Endodermal cell (in vitro differentiated cells): Measurements from ENCODE around the gene GADL1. TPM values are rescaled to one million over a fixed set of nuclear protein-coding genes. Genes with fewer than 3 reads are reported as not detected.

Experiments used
- DNase-seq: peaks from one replicate; pipeline ENCODE4 v3.0.0-alpha.2; 2017
- H3K27ac ChIP-seq: 2 replicates; pipeline ENCODE4 v1.5.1; 2013; ENCODE audit warnings: mild to moderate bottlenecking, low read depth, low read length, moderate library complexity
- H3K27me3 ChIP-seq: 2 replicates; pipeline ENCODE4 v1.6.1; 2013; ENCODE audit warnings: mild to moderate bottlenecking, low read length, moderate library complexity; ENCODE audit not compliant: insufficient read depth, control insufficient read depth, poor library complexity, severe bottlenecking
- H3K36me3 ChIP-seq: 2 replicates; pipeline ENCODE4 v1.7.0; 2013; ENCODE audit warnings: mild to moderate bottlenecking, low read length, moderate library complexity; ENCODE audit not compliant: control insufficient read depth, insufficient read depth
- H3K4me1 ChIP-seq: one replicate; pipeline ENCODE4 v1.7.0; 2013; ENCODE audit warnings: low read length; ENCODE audit not compliant: control insufficient read depth, insufficient read depth
- H3K4me3 ChIP-seq: 2 replicates; pipeline ENCODE4 v1.5.1; 2013; ENCODE audit warnings: mild to moderate bottlenecking, low read length, moderate library complexity
- H3K9ac ChIP-seq: 2 replicates; pipeline ENCODE4 v1.6.1; 2013; ENCODE audit warnings: mild to moderate bottlenecking, low read length, moderate library complexity; ENCODE audit not compliant: poor library complexity, severe bottlenecking; ENCODE audit errors: extremely low read depth
- H3K9me3 ChIP-seq: 2 replicates; pipeline ENCODE4 v1.6.1; 2013; ENCODE audit warnings: mild to moderate bottlenecking, low read length, moderate library complexity; ENCODE audit not compliant: control insufficient read depth
- H3K27ac Mint-ChIP-seq: 2 replicates; pipeline ENCODE4 v1.8.0; 2020; ENCODE audit warnings: mixed read lengths
- H3K27me3 Mint-ChIP-seq: 2 replicates; pipeline ENCODE4 v1.8.0; 2021; ENCODE audit warnings: mild to moderate bottlenecking, mixed read lengths; ENCODE audit not compliant: insufficient read depth
- H3K36me3 Mint-ChIP-seq: 2 replicates; pipeline ENCODE4 v1.8.0; 2020; ENCODE audit warnings: low read depth, mixed read lengths
- H3K4me1 Mint-ChIP-seq: 2 replicates; pipeline ENCODE4 v1.8.0; 2020; ENCODE audit warnings: mixed read lengths
- H3K4me3 Mint-ChIP-seq: 2 replicates; pipeline ENCODE4 v1.8.0; 2020; ENCODE audit warnings: mild to moderate bottlenecking, moderate library complexity, mixed read lengths
- H3K9me3 Mint-ChIP-seq: 2 replicates; pipeline ENCODE4 v1.8.0; 2020; ENCODE audit warnings: mild to moderate bottlenecking, mixed read lengths
- WGBS, 2 experiments: methylation state at CpG; one replicate each; pipeline versions ENCODE4 v1.1.5 to v1.1.7; 2013; ENCODE audit warnings: missing lambda C conversion rate in 2 of 2, mixed read lengths in 1 of 2; ENCODE audit not compliant: insufficient coverage in 1 of 2, insufficient read length in 1 of 2; 5-methylcytosine and 5-hydroxymethylcytosine counted together
- total RNA-seq, 2 donors: library from RNA; stranded (reverse); fragmentation: NEBNext Ultra II Directional in 1 of 2; extraction: Animal tissue kit (Norgen Biotek cat#: 25700) in 1 of 2; gene quantifications; 2 replicates in 1 of 2; 3 replicates in 1 of 2; pipeline ENCODE4 v1.2.1, GENCODE V29; 2021
- TF ChIP-seq, protein P1 (sequence below): fragments of 200-600 bp; sonication (generic); conservative IDR thresholded peaks from 2 replicates; pipeline ENCODE4 v1.5.0; 2021; ENCODE audit warnings: antibody characterized with exemption, mild to moderate bottlenecking

GADL1 gene
- total RNA-seq, 2 donors from 2014 or later: 0.11 TPM; not detected in 1

DNA sequence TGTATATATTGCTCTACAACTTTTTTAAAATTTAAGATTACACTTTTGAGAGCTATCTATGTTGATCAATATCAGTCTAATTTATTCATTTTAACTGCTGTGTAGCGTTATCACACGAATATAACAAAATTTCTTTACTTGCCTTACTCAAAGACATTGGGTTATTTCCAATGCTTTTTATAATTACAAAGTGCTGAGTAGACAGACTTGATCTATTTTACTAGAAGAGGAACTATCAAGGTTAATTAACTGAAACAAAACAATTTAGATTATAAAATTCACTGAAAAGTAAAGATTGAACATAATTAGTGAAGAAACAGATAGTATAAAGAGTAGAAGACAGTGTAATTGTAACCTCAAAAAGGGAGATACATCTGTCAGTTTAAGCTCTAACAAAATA is 182.6 kb downstream of the GADL1 start:
- DNase-seq: no peak
- Mint-ChIP-seq H3K27me3 (no peaks in the 10 kb centered on the region), H3K4me1 (peaks cover 5% of the 10 kb centered on the region), H3K36me3 (peaks cover 4% of the 10 kb centered on the region), H3K27ac (no peak overlapping the region), H3K4me3 (no peak overlapping the region), H3K9me3 (peaks cover 16% of the 10 kb centered on the region)
- 100% methylated on average over 2 of the region's 2 CpGs; no CpG with 5 or more reads in 1 of the 2 experiments for WGBS, 2 experiments
- Histone ChIP-seq H3K4me1 (no peaks in the 10 kb centered on the region), H3K36me3 (no peaks in the 10 kb centered on the region), H3K4me3 (no peak overlapping the region), H3K9ac (no peak overlapping the region), H3K27me3 (no peaks in the 10 kb centered on the region), H3K9me3 (peaks cover 23% of the 10 kb centered on the region), H3K27ac (no peak overlapping the region)
- TF ChIP-seq, protein P1, sequence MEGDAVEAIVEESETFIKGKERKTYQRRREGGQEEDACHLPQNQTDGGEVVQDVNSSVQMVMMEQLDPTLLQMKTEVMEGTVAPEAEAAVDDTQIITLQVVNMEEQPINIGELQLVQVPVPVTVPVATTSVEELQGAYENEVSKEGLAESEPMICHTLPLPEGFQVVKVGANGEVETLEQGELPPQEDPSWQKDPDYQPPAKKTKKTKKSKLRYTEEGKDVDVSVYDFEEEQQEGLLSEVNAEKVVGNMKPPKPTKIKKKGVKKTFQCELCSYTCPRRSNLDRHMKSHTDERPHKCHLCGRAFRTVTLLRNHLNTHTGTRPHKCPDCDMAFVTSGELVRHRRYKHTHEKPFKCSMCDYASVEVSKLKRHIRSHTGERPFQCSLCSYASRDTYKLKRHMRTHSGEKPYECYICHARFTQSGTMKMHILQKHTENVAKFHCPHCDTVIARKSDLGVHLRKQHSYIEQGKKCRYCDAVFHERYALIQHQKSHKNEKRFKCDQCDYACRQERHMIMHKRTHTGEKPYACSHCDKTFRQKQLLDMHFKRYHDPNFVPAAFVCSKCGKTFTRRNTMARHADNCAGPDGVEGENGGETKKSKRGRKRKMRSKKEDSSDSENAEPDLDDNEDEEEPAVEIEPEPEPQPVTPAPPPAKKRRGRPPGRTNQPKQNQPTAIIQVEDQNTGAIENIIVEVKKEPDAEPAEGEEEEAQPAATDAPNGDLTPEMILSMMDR: no peak

DNA sequence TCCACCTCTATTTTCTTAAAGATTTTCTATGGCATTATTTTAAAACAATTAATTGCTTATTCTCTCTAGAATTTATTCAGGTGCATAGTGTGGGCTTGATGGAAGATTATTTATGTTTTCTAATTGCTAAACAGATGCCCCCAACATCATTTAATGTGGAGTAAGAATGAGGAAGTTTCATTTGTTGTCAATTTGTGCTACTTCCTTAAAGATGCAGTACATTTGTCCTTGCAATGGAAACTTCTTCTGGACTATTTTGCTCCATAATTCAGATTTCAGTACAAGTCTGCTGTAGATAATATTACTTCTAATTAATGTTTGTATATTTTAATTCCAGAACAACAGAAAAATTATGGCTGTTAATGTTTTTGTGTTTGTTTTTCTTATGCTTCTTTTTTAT is 183.3 kb downstream of the GADL1 start:
- DNase-seq: no peak
- no peaks in the 10 kb centered on the region for H3K36me3 ChIP-seq
- Mint-ChIP-seq H3K27ac (no peak overlapping the region), H3K4me1 (peaks cover 5% of the 10 kb centered on the region), H3K9me3 (peaks cover 23% of the 10 kb centered on the region), H3K4me3 (no peak overlapping the region), H3K36me3 (peaks cover 10% of the 10 kb centered on the region), H3K27me3 (no peaks in the 10 kb centered on the region)
- H3K27ac ChIP-seq: no peak overlapping the region
- H3K4me1 ChIP-seq: no peaks in the 10 kb centered on the region
- H3K27me3 ChIP-seq: no peaks in the 10 kb centered on the region
- TF ChIP-seq, protein P1: no peak
- peaks cover 30% of the 10 kb centered on the region for H3K9me3 ChIP-seq
- no peak overlapping the region for H3K9ac ChIP-seq
- no peak overlapping the region for H3K4me3 ChIP-seq

DNA sequence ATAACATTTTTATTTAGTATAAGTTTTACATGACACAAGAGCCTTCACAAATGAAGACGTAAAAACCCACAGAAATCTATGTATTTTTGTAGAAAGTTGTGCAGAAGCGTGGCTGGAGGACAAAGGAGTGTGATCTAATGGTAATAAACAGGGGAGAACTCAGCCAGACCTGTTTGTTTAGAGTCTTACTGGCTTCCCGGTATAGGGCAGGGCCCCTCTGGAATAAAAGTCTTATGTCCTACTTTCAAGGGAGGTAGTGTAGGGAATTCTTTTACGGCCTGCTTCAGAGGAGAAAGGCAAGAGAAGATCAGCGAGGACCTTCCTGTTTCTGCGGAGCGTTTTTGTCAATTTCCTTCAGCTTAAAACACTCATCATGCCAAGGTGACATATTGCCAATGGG is 184.4 kb downstream of the GADL1 start:
- Mint-ChIP-seq H3K4me3 (no peak overlapping the region), H3K27ac (no peak overlapping the region), H3K36me3 (peaks cover 12% of the 10 kb centered on the region), H3K27me3 (no peaks in the 10 kb centered on the region), H3K9me3 (peaks cover 29% of the 10 kb centered on the region), H3K4me1 (peaks cover 14% of the 10 kb centered on the region)
- no peaks in the 10 kb centered on the region for H3K27me3 ChIP-seq
- H3K4me1 ChIP-seq: no peaks in the 10 kb centered on the region
- TF ChIP-seq, protein P1: no peak
- DNase-seq: no peak
- WGBS, 2 experiments: 90 to 91% methylated on average over 4 to 7 of the region's 7 CpGs
- no peaks in the 10 kb centered on the region for H3K36me3 ChIP-seq
- H3K9me3 ChIP-seq: peaks cover 34% of the 10 kb centered on the region
- H3K9ac ChIP-seq: no peak overlapping the region
- no peak overlapping the region for H3K4me3 ChIP-seq
- no peak overlapping the region for H3K27ac ChIP-seq
